Mesenchymal stem cell (in vitro differentiated cells and primary cell): ENCODE measurements around the gene ADGRV1.
"Not testable (repeated sequence)": the region's sequence is repeated elsewhere in the genome, so short reads cannot be mapped to it uniquely, and the experiment has no call there.

Source experiments
- DNase-seq: peaks from one replicate; pipeline ENCODE4 v3.0.0-alpha.2; 2013
- H2AFZ ChIP-seq: one replicate; pipeline ENCODE4 v1.6.1; 2013; ENCODE audit warnings: low read depth, mild to moderate bottlenecking, control low read depth, inconsistent platforms, low read length, moderate library complexity
- H2AK5ac ChIP-seq: 2 replicates; pipeline ENCODE4 v1.6.1; 2013; ENCODE audit warnings: low read length, moderate library complexity, mild to moderate bottlenecking, inconsistent platforms; ENCODE audit not compliant: severe bottlenecking
- H2BK120ac ChIP-seq: one replicate; pipeline ENCODE4 v1.6.1; 2013; ENCODE audit warnings: low read depth, mild to moderate bottlenecking, inconsistent platforms, low read length, moderate library complexity
- H2BK12ac ChIP-seq, 2 experiments: one replicate each; pipeline ENCODE4 v1.6.1; 2013; ENCODE audit warnings: inconsistent platforms in 2 of 2, low read length in 2 of 2, mild to moderate bottlenecking in 2 of 2, moderate library complexity in 2 of 2, control low read depth in 1 of 2
- H2BK15ac ChIP-seq: one replicate; pipeline ENCODE4 v1.6.1; 2013; ENCODE audit warnings: mild to moderate bottlenecking, low read depth, inconsistent platforms; ENCODE audit not compliant: poor library complexity, severe bottlenecking
- H2BK5ac ChIP-seq: 2 replicates; pipeline ENCODE4 v1.6.1; 2013; ENCODE audit warnings: low read depth, mild to moderate bottlenecking, low read length, control low read depth, inconsistent platforms; ENCODE audit not compliant: poor library complexity, severe bottlenecking
- H3K14ac ChIP-seq, 2 experiments: one replicate each; pipeline ENCODE4 v1.6.1; 2013; ENCODE audit warnings: inconsistent platforms in 2 of 2, low read length in 2 of 2, control low read depth in 1 of 2, mild to moderate bottlenecking in 1 of 2, moderate library complexity in 1 of 2
- H3K18ac ChIP-seq, 2 experiments: one replicate each; pipeline ENCODE4 v1.6.1; 2013; ENCODE audit warnings: inconsistent platforms in 2 of 2, low read length in 2 of 2, control low read depth in 1 of 2, low read depth in 1 of 2, mild to moderate bottlenecking in 1 of 2
- H3K23ac ChIP-seq, 2 experiments: one replicate each; pipeline ENCODE4 v1.6.1; 2013; ENCODE audit warnings: inconsistent platforms in 2 of 2, low read length in 2 of 2, mild to moderate bottlenecking in 2 of 2, moderate library complexity in 2 of 2, control low read depth in 1 of 2
- H3K27ac ChIP-seq: 2 replicates; pipeline ENCODE4 v1.5.1; 2013; ENCODE audit warnings: mild to moderate bottlenecking, moderate library complexity, low read length, control low read depth, inconsistent platforms; ENCODE audit not compliant: poor library complexity, severe bottlenecking
- H3K27me3 ChIP-seq, 2 experiments: 2 replicates each; pipeline versions ENCODE4 v1.6.1 to v1.7.0; 2013; ENCODE audit warnings: low read length in 2 of 2, mild to moderate bottlenecking in 2 of 2, moderate library complexity in 2 of 2, control low read depth in 1 of 2, inconsistent platforms in 1 of 2; ENCODE audit not compliant: control insufficient read depth in 1 of 2, insufficient read depth in 1 of 2
- H3K36me3 ChIP-seq, 2 experiments: 2 replicates each; pipeline versions ENCODE4 v1.6.1 to v1.7.0; 2013; ENCODE audit warnings: low read length in 2 of 2, control low read depth in 1 of 2, inconsistent platforms in 1 of 2, low read depth in 1 of 2, mild to moderate bottlenecking in 1 of 2; ENCODE audit not compliant: insufficient read depth in 2 of 2, control insufficient read depth in 1 of 2
- H3K4ac ChIP-seq, 2 experiments: one replicate each; pipeline ENCODE4 v1.6.1; 2013; ENCODE audit warnings: inconsistent platforms in 2 of 2, low read length in 2 of 2, mild to moderate bottlenecking in 2 of 2, moderate library complexity in 2 of 2, control low read depth in 1 of 2, low read depth in 1 of 2
- H3K4me1 ChIP-seq: 2 replicates; pipeline ENCODE4 v1.6.1; 2013; ENCODE audit warnings: low read depth, low read length, control low read depth; ENCODE audit not compliant: control insufficient read depth, insufficient read depth
- H3K4me2 ChIP-seq: 2 replicates; pipeline ENCODE4 v1.6.1; 2013; ENCODE audit warnings: low read length, mild to moderate bottlenecking, inconsistent platforms; ENCODE audit not compliant: poor library complexity, severe bottlenecking
- H3K4me3 ChIP-seq, 2 experiments: 2 replicates each; pipeline versions ENCODE4 v1.5.1 to v1.7.0; 2013; ENCODE audit warnings: low read length in 2 of 2, mild to moderate bottlenecking in 2 of 2, control low read depth in 1 of 2, low read depth in 1 of 2; ENCODE audit not compliant: insufficient read depth in 1 of 2
- H3K79me1 ChIP-seq: replicated peaks from 2 replicates; pipeline ENCODE4 v1.6.1; 2013; ENCODE audit warnings: mild to moderate bottlenecking, control low read depth, low read length, inconsistent platforms; ENCODE audit not compliant: poor library complexity, severe bottlenecking
- H3K9ac ChIP-seq: 2 replicates; pipeline ENCODE4 v1.7.0; 2013; ENCODE audit warnings: mild to moderate bottlenecking, low read length, moderate library complexity
- H3K9me3 ChIP-seq: 2 replicates; pipeline ENCODE4 v1.7.0; 2013; ENCODE audit warnings: mild to moderate bottlenecking, low read length; ENCODE audit not compliant: control insufficient read depth
- H4K8ac ChIP-seq: one replicate; pipeline ENCODE4 v1.6.1; 2013; ENCODE audit warnings: inconsistent platforms, mild to moderate bottlenecking, low read length, moderate library complexity
- H4K91ac ChIP-seq: one replicate; pipeline ENCODE4 v1.6.1; 2013; ENCODE audit warnings: mild to moderate bottlenecking, low read length, inconsistent platforms
- WGBS: methylation state at CpG from one replicate; pipeline ENCODE4 v1.1.7; 2013; ENCODE audit warnings: mixed read lengths; 5-methylcytosine and 5-hydroxymethylcytosine counted together

ADGRV1 gene

GRCh38 chr5:91007780-91008402, 449.3 kb downstream of the ADGRV1 start:
- H2AK5ac ChIP-seq = no peak overlapping the region
- no peak overlapping the region for H4K8ac ChIP-seq
- no peak overlapping the region for H2AFZ ChIP-seq
- H3K14ac ChIP-seq = no peak overlapping the region
- H2BK12ac ChIP-seq = no peak overlapping the region
- H2BK120ac ChIP-seq = no peak overlapping the region
- no peaks in the 10 kb centered on the region for H3K27me3 ChIP-seq
- no peak for DNase-seq
- H2BK5ac ChIP-seq = no peak overlapping the region
- H3K23ac ChIP-seq = no peak overlapping the region
- no peak overlapping the region for H3K4me3 ChIP-seq
- H3K18ac ChIP-seq = no peak overlapping the region
- no peak overlapping the region for H3K27ac ChIP-seq
- H2BK15ac ChIP-seq = no peak overlapping the region
- H3K4ac ChIP-seq = no peak overlapping the region
- H3K9me3 ChIP-seq = peaks cover 3% of the 10 kb centered on the region
- no peak overlapping the region for H3K9ac ChIP-seq
- H3K79me1 ChIP-seq = no peaks in the 10 kb centered on the region
- 86% methylated on average over 2 of the region's 6 CpGs for WGBS
- no peak overlapping the region for H4K91ac ChIP-seq
- H3K36me3 ChIP-seq = no peaks in the 10 kb centered on the region
- no peak overlapping the region for H3K4me2 ChIP-seq
- no peaks in the 10 kb centered on the region for H3K4me1 ChIP-seq

GRCh38 chr5:91010090-91010489, 451.5 kb downstream of the ADGRV1 start:
- no peak overlapping the region for H4K8ac ChIP-seq
- no peak overlapping the region for H2AK5ac ChIP-seq
- WGBS = 100% methylated on average over 1 of the region's 2 CpGs

GRCh38 chr5:91011029-91011428, 452.4 kb downstream of the ADGRV1 start:
- Histone ChIP-seq H2AFZ (no peak overlapping the region), H3K14ac (no peak overlapping the region), H3K79me1 (no peaks in the 10 kb centered on the region), H3K36me3 (no peaks in the 10 kb centered on the region), H2BK15ac (no peak overlapping the region), H3K9me3 (peaks cover 20% of the 10 kb centered on the region), H2BK12ac (no peak overlapping the region), H3K4ac (no peak overlapping the region), H3K9ac (no peak overlapping the region), H3K23ac (no peak overlapping the region), H2BK120ac (no peak overlapping the region), H4K91ac (no peak overlapping the region), H3K27me3 (no peaks in the 10 kb centered on the region), H4K8ac (no peak overlapping the region), H3K4me2 (no peak overlapping the region), H3K4me1 (no peaks in the 10 kb centered on the region), H3K27ac (no peak overlapping the region), H2AK5ac (no peak overlapping the region), H3K4me3 (no peak overlapping the region), H3K18ac (no peak overlapping the region), H2BK5ac (no peak overlapping the region)
- no peak for DNase-seq
- no CpG with 5 or more reads among the region's 1 CpG for WGBS

More at GRCh38 chr5:91010090-91010489, 451.5 kb downstream of the ADGRV1 start:
- H3K4me2 ChIP-seq = no peak overlapping the region
- no peak overlapping the region for H3K23ac ChIP-seq
- H2BK120ac ChIP-seq = no peak overlapping the region
- no peak overlapping the region for H2BK12ac ChIP-seq
- no peaks in the 10 kb centered on the region for H3K79me1 ChIP-seq
- no peak overlapping the region for H4K91ac ChIP-seq
- no peak for DNase-seq
- no peaks in the 10 kb centered on the region for H3K4me1 ChIP-seq
- no peak overlapping the region for H3K18ac ChIP-seq
- no peak overlapping the region for H2BK5ac ChIP-seq
- H3K9me3 ChIP-seq = peaks cover 17% of the 10 kb centered on the region
- H2AFZ ChIP-seq = no peak overlapping the region
- H2BK15ac ChIP-seq = no peak overlapping the region
- H3K4me3 ChIP-seq = no peak overlapping the region
- H3K27ac ChIP-seq = no peak overlapping the region
- H3K36me3 ChIP-seq = no peaks in the 10 kb centered on the region
- no peak overlapping the region for H3K4ac ChIP-seq
- no peak overlapping the region for H3K9ac ChIP-seq
- no peaks in the 10 kb centered on the region for H3K27me3 ChIP-seq
- H3K14ac ChIP-seq = no peak overlapping the region

- H3K36me3 ChIP-seq, H3K4ac ChIP-seq, H2BK120ac ChIP-seq, H2AFZ ChIP-seq, H2BK15ac ChIP-seq, H2BK12ac ChIP-seq, H4K91ac ChIP-seq, H3K14ac ChIP-seq, H3K23ac ChIP-seq, H3K27me3 ChIP-seq, H3K18ac ChIP-seq, H3K9ac ChIP-seq, H3K4me1 ChIP-seq, H2AK5ac ChIP-seq, H4K8ac ChIP-seq, H2BK5ac ChIP-seq, DNase-seq, H3K4me2 ChIP-seq, H3K4me3 ChIP-seq, H3K79me1 ChIP-seq, H3K27ac ChIP-seq: not testable (repeated sequence)
- H3K9me3 ChIP-seq = peaks cover 20% of the 10 kb centered on the region
- WGBS = no CpG with 5 or more reads among the region's 1 CpG
Measured at GRCh38 chr5:91012867-91013266, 454.3 kb downstream of the ADGRV1 start.
